ENCODE data around the gene DAP. TPM values are rescaled to one million over a fixed set of nuclear protein-coding genes. Genes with fewer than 3 reads are reported as not detected.
A peak's percentile ranks its signal among the peaks of the same experiment; 100 is the strongest.
"Not testable (repeated sequence)": the region's sequence is repeated elsewhere in the genome, so short reads cannot be mapped to it uniquely, and the experiment has no call there.

The DAP gene
- total RNA-seq, 1 experiment from 2014 or later: 279 TPM

GRCh38 chr5:10633271-10634049 lies 127.6 kb downstream of the DAP start:
- no peak overlapping the region for H3K4me2 ChIP-seq
- TF ChIP-seq CTCF (conservative IDR thresholded peaks at IDR 0.05): no peak
- TF ChIP-seq EZH2 (IDR thresholded peaks at IDR 0.05; ENCODE audit: low read depth): no peak
- intact Hi-C loops (cut with micrococcal nuclease; ENCODE audit: unreplicated experiment): no loop called here
- no peaks in the 10 kb centered on the region for H4K20me1 ChIP-seq (ENCODE audit: insufficient read depth)
- CTCF ChIA-PET: no interaction called here
- no peak overlapping the region for H3K4me3 ChIP-seq
- no peaks in the 10 kb centered on the region for H3K36me3 ChIP-seq (ENCODE audit: low read depth)
- no peak overlapping the region for H3K27ac ChIP-seq
- POLR2A ChIA-PET (ENCODE audit: unreplicated experiment): no interaction called here
- no TSS peak for BruUV-seq (replicated peaks)
- H3K27me3 ChIP-seq (ENCODE audit: insufficient read depth, low read depth): no peaks in the 10 kb centered on the region
- no peaks in the 10 kb centered on the region for H3K79me2 ChIP-seq (ENCODE audit: low read depth)
- DNase-seq: no peak
- no peak overlapping the region for H2AFZ ChIP-seq
- H3K4me1 ChIP-seq (replicated peaks; ENCODE audit: insufficient read depth): no peaks in the 10 kb centered on the region
- peaks cover 3% of the 10 kb centered on the region; the same call in 1 of the 2 replicates for H3F3A ChIP-seq (ENCODE audit: insufficient read depth, low read depth)
- H3K9me2 ChIP-seq (ENCODE audit: insufficient read depth): no peaks in the 10 kb centered on the region
- no peaks in the 10 kb centered on the region for H3K9me3 ChIP-seq (ENCODE audit: insufficient read depth, low read depth)

GRCh38 chr5:10632110-10632761 lies 128.8 kb downstream of the DAP start:
- Histone ChIP-seq H3F3A (ENCODE audit: insufficient read depth, low read depth) (peaks cover 2% of the 10 kb centered on the region; the same call in 1 of the 2 replicates), H2AFZ (no peak overlapping the region), H3K4me2 (no peak overlapping the region), H3K27ac (no peak overlapping the region), H3K79me2 (ENCODE audit: low read depth) (no peaks in the 10 kb centered on the region), H4K20me1 (ENCODE audit: insufficient read depth) (no peaks in the 10 kb centered on the region), H3K4me1 (replicated peaks; ENCODE audit: insufficient read depth) (peaks cover 5% of the 10 kb centered on the region; the same call in 1 of the 2 replicates), H3K36me3 (ENCODE audit: low read depth) (no peaks in the 10 kb centered on the region), H3K4me3 (no peak overlapping the region), H3K9me2 (ENCODE audit: insufficient read depth) (no peaks in the 10 kb centered on the region), H3K9me3 (ENCODE audit: insufficient read depth, low read depth) (no peaks in the 10 kb centered on the region), H3K27me3 (ENCODE audit: insufficient read depth, low read depth) (no peaks in the 10 kb centered on the region)
- ChIA-PET POLR2A (ENCODE audit: unreplicated experiment) (interaction anchor here (0.6 to 0.9 kb wide), 4 partner anchors 70 to 339 kb away, joined by 3 to 9 read pairs (median 6); no protein-coding TSS in a partner anchor), CTCF (interaction anchor here (0.7 to 0.9 kb wide), 2 partner anchors 57 to 1392 kb away, joined by 3 to 6 read pairs; no protein-coding TSS in a partner anchor)
- TF ChIP-seq EZH2 (IDR thresholded peaks at IDR 0.05; ENCODE audit: low read depth) (no peak), CTCF (conservative IDR thresholded peaks at IDR 0.05) (no peak)
- DNase-seq: peak in 1 of 2 experiments; percentile 85
- no TSS peak for BruUV-seq (replicated peaks)
- intact Hi-C loops (cut with micrococcal nuclease; ENCODE audit: unreplicated experiment): loop anchor here (1.0 kb wide), 3 partner anchors 81 to 179 kb away; no protein-coding TSS in a partner anchor

GRCh38 chr5:10631316-10631996 lies 129.6 kb downstream of the DAP start:
- no peak overlapping the region for H3K27ac ChIP-seq
- no peaks in the 10 kb centered on the region for H3K27me3 ChIP-seq (ENCODE audit: insufficient read depth, low read depth)
- no peak for TF ChIP-seq EZH2 (IDR thresholded peaks at IDR 0.05; ENCODE audit: low read depth)
- no peak for TF ChIP-seq CTCF (conservative IDR thresholded peaks at IDR 0.05)
- no peaks in the 10 kb centered on the region for H3K79me2 ChIP-seq (ENCODE audit: low read depth)
- H3K4me1 ChIP-seq (replicated peaks; ENCODE audit: insufficient read depth): peaks cover 7% of the 10 kb centered on the region; the same call in 1 of the 2 replicates
- DNase-seq: no peak
- BruUV-seq (replicated peaks): no TSS peak
- no peaks in the 10 kb centered on the region for H3K36me3 ChIP-seq (ENCODE audit: low read depth)
- intact Hi-C loops (cut with micrococcal nuclease; ENCODE audit: unreplicated experiment): no loop called here
- no peak overlapping the region for H3K4me3 ChIP-seq
- no peaks in the 10 kb centered on the region for H4K20me1 ChIP-seq (ENCODE audit: insufficient read depth)
- no peaks in the 10 kb centered on the region for H3K9me3 ChIP-seq (ENCODE audit: insufficient read depth, low read depth)
- H3K9me2 ChIP-seq (ENCODE audit: insufficient read depth): no peaks in the 10 kb centered on the region
- peaks cover 10% of the 10 kb centered on the region; the same call in 1 of the 2 replicates for H3F3A ChIP-seq (ENCODE audit: insufficient read depth, low read depth)
- POLR2A ChIA-PET (ENCODE audit: unreplicated experiment): no interaction called here
- no peak overlapping the region for H3K4me2 ChIP-seq
- CTCF ChIA-PET: no interaction called here
- no peak overlapping the region for H2AFZ ChIP-seq

GRCh38 chr5:10630744-10631143 lies 130.3 kb downstream of the DAP start:
- H4K20me1 ChIP-seq (ENCODE audit: insufficient read depth); POLR2A ChIA-PET (ENCODE audit: unreplicated experiment); H3K4me3 ChIP-seq; H3K27ac ChIP-seq; H3K9me2 ChIP-seq (ENCODE audit: insufficient read depth); BruUV-seq (replicated peaks); H3K79me2 ChIP-seq (ENCODE audit: low read depth); DNase-seq; H3K27me3 ChIP-seq (ENCODE audit: insufficient read depth, low read depth); H2AFZ ChIP-seq; H3K4me1 ChIP-seq (replicated peaks; ENCODE audit: insufficient read depth); H3K4me2 ChIP-seq; CTCF ChIA-PET; H3K36me3 ChIP-seq (ENCODE audit: low read depth); H3F3A ChIP-seq (ENCODE audit: insufficient read depth, low read depth); intact Hi-C loops (cut with micrococcal nuclease; ENCODE audit: unreplicated experiment); H3K9me3 ChIP-seq (ENCODE audit: insufficient read depth, low read depth): not testable (repeated sequence)

Data from PC-9 (cell line).